ENCODE data around the gene LETM1. TPM values are rescaled to one million over a fixed set of nuclear protein-coding genes. Genes with fewer than 3 reads are reported as not detected.

LETM1 gene
- total RNA-seq, 3 donors from 2014 or later, result 31.0 to 42.9 (median 32.5) TPM

DNA sequence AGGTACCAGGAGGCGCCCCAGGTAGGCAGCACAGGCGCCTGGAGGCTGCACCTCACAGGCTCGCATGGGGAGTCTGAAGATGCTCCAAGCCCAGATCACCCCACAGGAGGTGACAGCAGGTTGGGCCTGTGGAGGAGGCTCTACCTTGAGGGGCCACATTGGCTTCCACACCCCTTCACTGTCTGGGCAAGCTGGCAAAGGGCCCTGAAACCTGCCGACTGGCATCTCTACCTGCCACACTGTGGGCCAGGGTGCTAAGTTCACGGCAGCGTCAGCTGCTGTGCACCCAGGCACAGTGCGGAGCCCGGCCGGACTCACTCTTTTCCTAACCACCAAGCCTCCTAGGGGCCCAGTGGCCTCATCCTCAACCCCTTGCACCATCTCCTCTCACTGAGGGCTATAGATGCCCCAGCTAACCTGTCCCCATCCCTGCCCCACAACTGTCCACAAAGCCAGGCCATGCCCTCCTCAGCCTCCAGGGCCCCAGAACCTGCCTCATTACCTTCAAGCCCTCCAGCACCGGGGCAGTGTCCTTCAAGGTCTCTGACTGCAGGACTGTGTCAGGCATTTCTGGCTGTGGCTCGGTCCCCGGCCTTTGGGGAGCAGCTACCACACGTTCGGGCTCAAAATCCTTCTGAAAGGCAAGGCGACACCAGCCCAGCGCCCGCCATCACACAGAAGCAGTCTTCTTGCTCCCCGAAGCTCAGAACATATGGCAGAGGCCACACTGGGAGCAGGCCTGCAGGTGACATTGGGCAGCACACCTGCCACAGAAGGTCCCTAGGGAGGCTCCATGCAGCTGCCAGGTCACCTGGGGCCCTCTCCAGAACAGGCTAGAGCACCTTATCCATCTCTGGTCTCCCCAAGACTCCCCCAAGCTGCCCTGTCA is 34.0 kb downstream of the LETM1 start:
- H3K4me1 ChIP-seq, result no peaks in the 10 kb centered on the region
- no peak for DNase-seq (ENCODE audit: low spot score in 2 of 2)
- no peaks in the 10 kb centered on the region for H3K9me3 ChIP-seq
- no peaks in the 10 kb centered on the region for H3K36me3 ChIP-seq
- intact Hi-C loops (cut with DNase I; ENCODE audit: low total_unique reads), result no loop called here
- no peak overlapping the region for H3K4me3 ChIP-seq
- H3K27me3 ChIP-seq, result no peaks in the 10 kb centered on the region
- no peak overlapping the region for H3K27ac ChIP-seq
- TF ChIP-seq, protein P1, sequence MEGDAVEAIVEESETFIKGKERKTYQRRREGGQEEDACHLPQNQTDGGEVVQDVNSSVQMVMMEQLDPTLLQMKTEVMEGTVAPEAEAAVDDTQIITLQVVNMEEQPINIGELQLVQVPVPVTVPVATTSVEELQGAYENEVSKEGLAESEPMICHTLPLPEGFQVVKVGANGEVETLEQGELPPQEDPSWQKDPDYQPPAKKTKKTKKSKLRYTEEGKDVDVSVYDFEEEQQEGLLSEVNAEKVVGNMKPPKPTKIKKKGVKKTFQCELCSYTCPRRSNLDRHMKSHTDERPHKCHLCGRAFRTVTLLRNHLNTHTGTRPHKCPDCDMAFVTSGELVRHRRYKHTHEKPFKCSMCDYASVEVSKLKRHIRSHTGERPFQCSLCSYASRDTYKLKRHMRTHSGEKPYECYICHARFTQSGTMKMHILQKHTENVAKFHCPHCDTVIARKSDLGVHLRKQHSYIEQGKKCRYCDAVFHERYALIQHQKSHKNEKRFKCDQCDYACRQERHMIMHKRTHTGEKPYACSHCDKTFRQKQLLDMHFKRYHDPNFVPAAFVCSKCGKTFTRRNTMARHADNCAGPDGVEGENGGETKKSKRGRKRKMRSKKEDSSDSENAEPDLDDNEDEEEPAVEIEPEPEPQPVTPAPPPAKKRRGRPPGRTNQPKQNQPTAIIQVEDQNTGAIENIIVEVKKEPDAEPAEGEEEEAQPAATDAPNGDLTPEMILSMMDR (IDR thresholded peaks at IDR 0.05), result no peak
- no peak for TF ChIP-seq POLR2AphosphoS5 (IDR thresholded peaks at IDR 0.05)
- TF ChIP-seq POLR2A (IDR thresholded peaks at IDR 0.05), result no peak

DNA sequence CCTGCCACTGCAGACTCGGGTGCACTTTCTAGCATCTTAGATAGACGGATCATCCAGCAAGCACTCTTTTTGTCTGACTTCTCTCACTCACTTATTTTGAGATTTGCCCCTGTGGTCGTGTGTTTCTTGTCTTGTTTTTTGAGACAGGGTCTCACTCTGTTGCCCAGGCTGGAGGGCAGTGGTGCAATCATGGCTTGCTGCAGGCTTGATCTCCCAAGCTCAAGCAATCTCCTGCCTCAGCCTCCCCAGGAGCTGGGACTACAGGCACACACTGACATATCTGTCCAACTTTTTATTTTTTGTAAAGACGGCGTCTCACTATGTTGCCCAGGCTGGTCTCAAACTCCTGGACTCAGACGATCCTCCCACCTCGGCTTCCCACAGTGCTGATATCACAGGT is 36.1 kb downstream of the LETM1 start:
- Histone ChIP-seq H3K4me3 (no peak overlapping the region), H3K9me3 (no peaks in the 10 kb centered on the region), H3K27ac (no peak overlapping the region), H3K4me1 (no peaks in the 10 kb centered on the region), H3K27me3 (no peaks in the 10 kb centered on the region), H3K36me3 (peaks cover 13% of the 10 kb centered on the region)
- intact Hi-C loops (cut with DNase I; ENCODE audit: low total_unique reads), result no loop called here
- DNase-seq (ENCODE audit: low spot score in 2 of 2), result no peak
- no peak for TF ChIP-seq POLR2AphosphoS5 (IDR thresholded peaks at IDR 0.05)
- TF ChIP-seq POLR2A (IDR thresholded peaks at IDR 0.05), result no peak

- Histone ChIP-seq H3K4me1 (no peaks in the 10 kb centered on the region), H3K36me3 (peaks cover 16% of the 10 kb centered on the region), H3K4me3 (no peak overlapping the region), H3K27me3 (no peaks in the 10 kb centered on the region), H3K27ac (no peak overlapping the region), H3K9me3 (no peaks in the 10 kb centered on the region)
- no peak for TF ChIP-seq POLR2A (IDR thresholded peaks at IDR 0.05)
- TF ChIP-seq, protein P1 (IDR thresholded peaks at IDR 0.05), result no peak
- no peak for TF ChIP-seq POLR2AphosphoS5 (IDR thresholded peaks at IDR 0.05)
- intact Hi-C loops (cut with DNase I; ENCODE audit: low total_unique reads), result no loop called here
- no peak for DNase-seq (ENCODE audit: low spot score in 2 of 2)
Measured at GRCh38 chr4:1819284-1819683, 36.7 kb downstream of the LETM1 start.

- intact Hi-C loops (cut with DNase I; ENCODE audit: low total_unique reads), result no loop called here
- Histone ChIP-seq H3K4me3 (no peak overlapping the region), H3K4me1 (no peaks in the 10 kb centered on the region), H3K27ac (no peak overlapping the region), H3K9me3 (no peaks in the 10 kb centered on the region), H3K27me3 (no peaks in the 10 kb centered on the region), H3K36me3 (peaks cover 16% of the 10 kb centered on the region)
- TF ChIP-seq POLR2A (IDR thresholded peaks at IDR 0.05), result no peak
- TF ChIP-seq, protein P1 (IDR thresholded peaks at IDR 0.05), result no peak
- TF ChIP-seq POLR2AphosphoS5 (IDR thresholded peaks at IDR 0.05), result no peak
- no peak for DNase-seq (ENCODE audit: low spot score in 2 of 2)
Measured at GRCh38 chr4:1815997-1816860, 39.7 kb downstream of the LETM1 start.

- TF ChIP-seq, protein P1 (IDR thresholded peaks at IDR 0.05), result no peak
- TF ChIP-seq POLR2A (IDR thresholded peaks at IDR 0.05) (no peak), POLR2AphosphoS5 (IDR thresholded peaks at IDR 0.05) (no peak)
- Histone ChIP-seq H3K4me1 (no peaks in the 10 kb centered on the region), H3K27me3 (no peaks in the 10 kb centered on the region), H3K36me3 (peaks cover 16% of the 10 kb centered on the region), H3K9me3 (no peaks in the 10 kb centered on the region), H3K27ac (no peak overlapping the region), H3K4me3 (no peak overlapping the region)
- intact Hi-C loops (cut with DNase I; ENCODE audit: low total_unique reads), result no loop called here
- DNase-seq (ENCODE audit: low spot score in 2 of 2), result no peak
Measured at GRCh38 chr4:1815096-1815996, 40.6 kb downstream of the LETM1 start.
